NCI-H2107 (cell line): Measurements from ENCODE around the gene RPUSD1.
"Not testable (repeated sequence)": the region's sequence is repeated elsewhere in the genome, so short reads cannot be mapped to it uniquely, and the experiment has no call there.

Experiments
- DNase-seq: peaks from one replicate; lab custom pipeline; 2025; lab: John Stamatoyannopoulos, UW

RPUSD1 gene

GRCh38 chr16:766008-766819, 22.0 kb downstream of the RPUSD1 start:
- no peak for DNase-seq

GRCh38 chr16:765488-765865, 22.7 kb downstream of the RPUSD1 start:
- DNase-seq, result no peak

GRCh38 chr16:764848-765487, 23.2 kb downstream of the RPUSD1 start:
- no peak for DNase-seq

- DNase-seq, result no peak
Observed at GRCh38 chr16:764184-764750, 23.9 kb downstream of the RPUSD1 start.

- no peak for DNase-seq
Observed at GRCh38 chr16:763369-764183, 24.6 kb downstream of the RPUSD1 start.

- DNase-seq, result no peak
Observed at GRCh38 chr16:762595-763268, 25.4 kb downstream of the RPUSD1 start.

- DNase-seq, result no peak
Observed at GRCh38 chr16:761625-762513, 26.3 kb downstream of the RPUSD1 start.

- DNase-seq, result no peak
Observed at GRCh38 chr16:760545-761343, 27.4 kb downstream of the RPUSD1 start, which contains the start of gene MSLN. Gene MSLN, plus strand, starts transcription at chr16:760734. Its CDS starts 1,947 bp downstream, at chr16:762681.

- DNase-seq, result no peak
Observed at GRCh38 chr16:760065-760464, 28.1 kb downstream of the RPUSD1 start.

- DNase-seq, result no peak
Observed at GRCh38 chr16:759110-759910, 28.9 kb downstream of the RPUSD1 start.

GRCh38 chr16:756428-756827, 31.8 kb downstream of the RPUSD1 start:
- no peak for DNase-seq

- DNase-seq, result no peak
Observed at GRCh38 chr16:754656-755055, 33.5 kb downstream of the RPUSD1 start.

GRCh38 chr16:754121-754607, 34.0 kb downstream of the RPUSD1 start:
- DNase-seq, result not testable (repeated sequence)

GRCh38 chr16:752007-752312, 36.2 kb downstream of the RPUSD1 start:
- DNase-seq, result no peak

- DNase-seq, result no peak
Observed at GRCh38 chr16:751152-752006, 36.8 kb downstream of the RPUSD1 start.

- DNase-seq, result no peak
Observed at GRCh38 chr16:750485-750884, 37.7 kb downstream of the RPUSD1 start.

- DNase-seq, result no peak
Observed at GRCh38 chr16:749010-749409, 39.2 kb downstream of the RPUSD1 start.
